Stimulated activated CD4-positive, alpha-beta T cell treated with anti-CD3 and anti-CD28 coated beads, Interleukin-4, amount 100 ng/mL, for 1 hour (primary cell): ENCODE results near the gene H2AZ2.
"Not testable (repeated sequence)": the region's sequence is repeated elsewhere in the genome, so short reads cannot be mapped to it uniquely, and the experiment has no call there.

Source experiments
- DNase-seq: peaks from one replicate; pipeline ENCODE4 v3.0.0-alpha.2; 2020

H2AZ2 gene

DNA sequence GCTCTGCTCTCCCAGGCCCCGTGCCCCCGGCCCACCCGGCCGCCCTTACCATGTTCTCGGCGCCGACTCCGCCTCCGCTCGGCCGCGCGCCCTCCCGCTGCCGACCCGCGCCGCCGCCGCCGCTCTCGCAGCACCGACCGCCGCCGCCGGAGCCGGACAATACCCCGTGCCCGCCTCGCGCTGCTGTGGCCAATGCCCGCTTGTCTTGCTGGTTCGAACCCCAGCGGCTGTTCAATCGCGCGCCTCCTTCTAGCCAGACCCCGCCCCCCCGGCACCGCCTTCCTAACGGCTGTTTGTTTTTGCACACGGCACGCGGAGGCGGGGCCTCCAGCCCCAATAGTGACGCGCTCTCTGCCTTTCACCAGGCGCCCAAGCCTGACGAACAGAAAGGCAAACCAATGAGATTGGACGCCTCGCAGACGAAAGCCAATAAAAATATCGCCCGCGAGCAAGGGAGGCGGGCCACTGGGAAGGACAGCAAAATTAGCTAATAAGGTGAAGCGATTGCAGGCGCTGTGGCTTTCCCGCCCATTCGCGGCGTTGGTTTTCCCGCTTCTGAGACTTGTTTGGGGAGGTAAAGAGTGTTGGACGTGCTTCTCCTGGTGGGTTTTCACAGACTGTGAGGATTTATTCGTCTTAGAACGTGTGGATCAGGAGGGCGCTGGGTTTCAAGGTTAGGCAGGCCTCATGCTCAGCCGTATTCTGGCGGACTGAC lies at the start of gene H2AZ2:
Gene H2AZ2, minus strand, starts transcription at position 168 of the 715 bp plus-strand sequence. Its CDS starts 116 bp downstream, at position 52.
- DNase-seq, result peak; percentile 100

DNA sequence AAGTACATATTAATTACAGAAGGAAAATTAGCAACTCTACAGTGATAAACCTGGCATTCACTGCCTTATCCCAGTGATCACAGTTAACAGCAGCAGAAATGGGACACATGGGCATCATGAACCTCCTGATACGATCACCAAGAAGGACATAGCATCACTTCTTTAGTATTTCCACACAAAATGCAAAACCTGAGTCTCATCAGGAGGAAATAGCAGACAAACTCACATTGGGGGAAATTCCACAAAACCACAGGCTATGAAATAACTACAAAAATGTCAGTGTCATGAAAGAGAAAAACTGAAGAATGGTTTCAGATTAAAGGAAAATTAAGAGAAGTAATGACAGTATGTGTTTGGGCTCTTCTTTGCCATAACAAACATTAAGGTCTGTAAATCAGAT lies 49.4 kb upstream of the H2AZ2 start:
- no peak for DNase-seq

DNA sequence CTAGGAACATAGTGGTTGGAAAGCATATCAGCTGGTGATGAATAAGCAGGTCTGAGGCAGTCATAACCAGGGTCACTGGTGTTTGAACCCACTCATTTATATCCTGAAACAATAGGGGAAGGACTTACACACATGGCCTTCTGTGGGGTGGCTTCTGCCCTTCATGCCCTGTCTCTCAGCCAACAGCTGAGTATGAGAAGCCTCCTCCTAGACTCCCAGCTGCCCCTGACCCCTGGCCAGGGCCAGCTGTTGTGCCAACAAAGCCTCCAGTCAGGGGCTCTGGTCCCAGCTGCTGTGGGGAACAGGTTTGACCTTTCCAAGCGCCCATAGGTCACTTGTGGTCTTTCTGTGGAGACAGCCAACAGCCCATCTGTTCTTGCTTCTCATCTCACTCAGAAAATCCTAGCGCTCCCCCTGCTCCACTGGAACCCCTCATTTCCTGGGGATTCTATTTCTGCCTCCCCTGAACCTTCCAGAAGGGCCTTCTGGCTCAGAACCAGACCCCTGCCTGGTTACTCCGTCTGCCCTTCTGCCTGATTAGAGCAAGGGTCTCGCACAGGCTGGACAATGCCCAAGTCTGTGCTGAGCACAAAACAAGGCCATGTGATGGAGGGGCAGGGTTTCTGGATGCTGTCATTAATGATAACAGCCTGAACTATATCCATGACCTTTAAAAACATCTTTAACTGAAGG lies 47.1 kb upstream of the H2AZ2 start:
- DNase-seq, result no peak

DNA sequence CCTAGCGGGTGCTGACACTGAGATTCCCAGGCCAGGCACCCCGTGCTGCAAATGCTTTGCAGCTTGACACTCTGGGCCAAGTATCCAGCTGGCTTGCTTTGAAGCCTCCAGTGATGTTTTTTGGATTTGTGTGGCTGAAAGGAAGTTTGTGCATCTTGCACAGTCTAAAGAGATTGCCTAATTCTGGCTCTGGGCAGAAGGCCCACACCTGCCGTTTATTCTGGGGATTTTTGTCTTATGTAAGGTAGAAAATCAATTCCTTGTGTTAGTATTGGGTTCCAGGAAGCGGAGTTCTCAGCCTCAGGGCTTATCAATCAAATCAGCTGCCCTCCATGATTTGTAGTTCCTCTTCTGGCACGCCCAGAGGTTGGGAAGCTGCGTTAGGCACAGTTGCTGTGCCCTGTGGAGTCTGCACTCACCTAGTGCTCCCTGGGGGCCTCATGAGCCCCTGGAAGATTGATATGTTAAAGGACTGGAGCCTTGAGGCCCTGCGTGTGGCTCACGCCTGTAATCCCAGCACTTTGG lies 45.9 kb upstream of the H2AZ2 start:
- DNase-seq, result no peak

DNA sequence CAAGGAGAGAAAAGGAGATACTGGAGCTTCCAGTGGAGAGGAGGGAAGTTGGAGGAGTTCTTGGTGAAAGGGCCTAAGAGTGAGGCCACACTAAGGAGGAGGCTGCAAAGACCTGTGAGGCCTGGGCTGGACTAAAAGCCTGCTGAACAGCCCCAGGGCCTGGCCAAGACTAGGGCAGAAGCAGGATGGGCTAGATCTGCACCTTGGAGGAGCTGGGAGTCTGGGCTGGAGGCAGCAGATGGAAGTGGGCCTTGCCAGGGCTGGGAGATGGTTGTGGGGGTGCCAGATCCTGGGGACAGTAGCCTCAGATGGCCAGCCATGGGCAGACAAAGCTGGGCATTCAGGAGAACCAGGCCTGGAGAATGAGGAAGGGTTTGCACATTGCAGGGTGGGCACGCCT lies 43.9 kb upstream of the H2AZ2 start:
- no peak for DNase-seq

DNA sequence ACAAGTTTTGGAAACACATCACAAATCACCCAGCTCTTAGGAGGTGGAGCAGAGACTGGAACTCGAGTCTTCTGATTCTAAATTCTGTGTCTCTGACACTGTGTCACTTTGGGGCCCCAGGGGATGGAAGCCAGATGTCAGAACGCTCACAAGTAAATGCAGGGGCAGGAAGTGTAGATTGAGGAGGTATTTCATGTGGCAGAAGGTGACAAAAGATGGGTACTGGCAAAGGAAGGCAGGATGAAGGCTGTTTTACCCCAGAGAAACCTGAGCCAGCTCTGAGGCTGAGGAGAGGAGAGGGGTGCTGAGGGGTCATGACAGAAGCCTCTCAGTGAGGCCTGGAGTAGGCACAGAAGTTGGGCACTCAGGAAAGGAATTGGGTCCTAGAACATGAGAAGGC lies 43.5 kb upstream of the H2AZ2 start:
- no peak for DNase-seq

DNA sequence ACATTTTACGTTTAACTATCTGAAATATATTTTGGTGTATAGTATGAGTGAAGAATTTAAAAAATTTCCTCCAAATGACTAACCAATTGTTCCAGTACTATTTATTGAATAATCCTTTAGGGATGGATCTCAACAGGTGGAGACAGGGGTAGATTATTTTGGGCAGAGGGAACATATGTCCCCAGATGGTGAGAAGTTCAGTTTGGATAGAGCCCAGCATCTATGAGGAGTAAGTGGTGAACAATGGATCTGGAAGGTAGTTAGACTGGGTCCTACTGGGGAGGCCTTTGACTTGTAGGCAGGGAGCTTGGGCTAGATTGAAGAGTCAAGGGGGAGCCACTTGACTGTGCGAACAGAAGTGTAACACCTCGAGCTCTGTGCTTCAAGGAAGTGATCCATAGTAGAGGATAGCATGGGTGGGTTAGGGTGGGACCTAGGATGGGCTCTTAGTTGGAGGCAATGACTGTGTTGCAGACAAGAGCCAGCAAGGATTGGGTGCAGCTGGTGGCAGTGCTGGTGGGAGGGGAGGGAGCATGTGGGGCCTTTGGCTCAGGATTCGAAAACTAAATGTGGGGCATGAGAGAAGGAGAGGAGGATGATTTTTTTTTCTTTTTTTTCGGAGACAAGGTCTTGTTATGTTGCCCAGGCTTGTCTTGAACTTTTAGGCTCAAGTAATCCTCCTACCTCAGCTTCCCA lies 41.3 kb upstream of the H2AZ2 start:
- no peak for DNase-seq

DNA sequence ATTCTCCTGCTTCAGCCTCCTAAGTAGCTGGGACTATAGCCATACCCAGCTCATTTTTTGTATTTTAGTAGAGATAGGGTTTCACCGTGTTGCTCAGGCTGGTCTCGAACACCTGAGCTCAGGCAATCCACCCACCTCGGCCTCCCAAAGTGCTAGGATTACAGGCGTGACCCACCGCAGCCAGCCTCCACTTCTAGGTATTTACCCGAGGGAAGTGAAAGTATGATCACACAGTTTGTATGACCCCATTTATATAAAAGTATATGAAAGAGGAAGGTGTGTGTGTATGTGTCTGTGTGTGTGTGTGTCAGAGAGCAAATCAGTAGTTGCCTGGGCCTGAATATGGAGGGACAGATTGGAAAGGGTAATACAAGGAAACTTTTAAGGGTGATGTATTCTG lies 39.4 kb upstream of the H2AZ2 start:
- DNase-seq, result no peak

DNA sequence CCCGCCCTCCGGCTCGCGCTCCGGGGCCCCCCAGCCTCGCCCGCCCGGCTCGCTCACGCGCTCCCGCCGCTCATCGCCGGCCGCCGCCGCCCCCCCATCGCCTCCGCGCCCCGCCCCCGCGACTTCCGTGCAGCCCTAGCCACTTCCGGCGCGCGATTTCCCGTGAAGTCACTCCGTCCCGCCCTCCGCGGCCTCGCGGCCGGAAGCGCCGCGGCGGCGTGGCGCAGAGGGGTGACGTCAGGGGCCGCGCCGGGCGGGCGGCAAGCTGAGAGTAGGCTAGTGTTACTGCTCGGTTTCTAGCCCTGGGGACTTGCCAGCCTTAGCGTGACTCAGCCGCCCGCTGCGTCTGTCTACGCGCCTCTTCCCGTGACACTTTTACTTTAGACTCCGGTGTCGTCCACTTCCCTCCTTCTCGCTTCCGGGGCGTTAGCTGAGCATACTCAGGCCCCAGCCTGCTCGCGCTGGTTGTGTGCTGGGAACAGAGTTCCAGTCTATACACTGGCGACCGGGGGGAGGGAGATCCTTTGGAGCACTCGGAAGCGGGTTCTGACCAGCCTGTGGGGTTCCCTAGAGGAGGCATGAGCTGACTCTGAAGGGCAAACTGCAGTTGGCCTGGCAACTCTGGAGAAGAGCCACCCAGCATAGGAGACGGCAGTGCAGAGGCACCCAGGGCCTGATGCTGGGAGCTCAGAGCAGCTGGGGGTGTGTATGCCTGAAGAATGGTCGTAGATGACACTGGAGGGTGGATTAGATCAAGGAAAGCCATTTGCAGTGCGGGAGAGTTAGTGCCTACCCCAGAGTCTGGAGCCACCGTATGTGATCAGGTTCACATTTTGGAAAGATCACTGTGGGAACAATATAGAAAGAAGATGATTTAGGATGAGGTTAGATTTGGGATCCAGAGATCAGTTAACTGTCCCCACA lies 37.8 kb upstream of the H2AZ2 start, which contains the start of gene PURB:
Gene PURB, minus strand, starts transcription at position 137 of the 924 bp plus-strand sequence. CDS start 182 bp downstream, outside the sequence.
- peak; percentile 96 for DNase-seq

DNA sequence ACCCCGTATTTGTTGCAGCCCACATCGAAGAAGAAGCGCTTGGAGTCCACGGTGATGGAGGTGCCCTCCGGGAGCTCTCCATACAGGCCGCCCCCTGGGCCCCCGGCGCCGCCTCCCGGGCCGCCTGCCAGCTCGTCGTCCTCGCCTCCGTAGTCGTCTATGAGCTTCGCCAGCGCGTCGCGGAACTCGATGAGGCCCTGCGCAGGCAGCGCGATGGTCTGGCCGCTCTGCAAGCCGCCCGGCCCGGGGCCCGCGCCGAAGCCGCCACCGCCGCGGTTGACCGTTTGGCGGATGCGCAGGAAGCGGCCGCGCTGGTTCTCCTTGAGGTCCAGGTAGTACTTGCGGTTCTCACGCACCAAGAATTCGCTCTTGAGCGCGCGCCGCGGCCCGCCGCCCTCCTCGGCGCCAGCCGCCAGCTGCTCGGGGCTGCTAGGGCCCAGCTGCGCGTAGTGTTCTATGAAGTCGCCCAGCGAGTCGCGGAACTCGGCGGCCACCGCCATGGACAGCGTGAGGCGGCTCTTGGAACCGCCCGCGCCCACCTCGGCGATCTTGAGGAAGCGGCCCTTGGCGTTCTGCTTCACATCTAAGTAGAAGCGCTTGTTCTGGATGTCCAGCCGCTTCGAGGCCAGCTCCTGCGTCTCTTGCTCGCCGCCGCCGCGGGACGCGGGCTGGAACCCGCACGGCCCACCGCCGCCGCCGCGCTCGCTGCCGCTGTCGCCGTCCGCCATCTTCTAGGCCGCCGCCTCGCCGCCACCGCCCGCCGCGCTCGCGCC lies 36.9 kb upstream of the H2AZ2 start:
- DNase-seq, result peak; percentile 42

DNA sequence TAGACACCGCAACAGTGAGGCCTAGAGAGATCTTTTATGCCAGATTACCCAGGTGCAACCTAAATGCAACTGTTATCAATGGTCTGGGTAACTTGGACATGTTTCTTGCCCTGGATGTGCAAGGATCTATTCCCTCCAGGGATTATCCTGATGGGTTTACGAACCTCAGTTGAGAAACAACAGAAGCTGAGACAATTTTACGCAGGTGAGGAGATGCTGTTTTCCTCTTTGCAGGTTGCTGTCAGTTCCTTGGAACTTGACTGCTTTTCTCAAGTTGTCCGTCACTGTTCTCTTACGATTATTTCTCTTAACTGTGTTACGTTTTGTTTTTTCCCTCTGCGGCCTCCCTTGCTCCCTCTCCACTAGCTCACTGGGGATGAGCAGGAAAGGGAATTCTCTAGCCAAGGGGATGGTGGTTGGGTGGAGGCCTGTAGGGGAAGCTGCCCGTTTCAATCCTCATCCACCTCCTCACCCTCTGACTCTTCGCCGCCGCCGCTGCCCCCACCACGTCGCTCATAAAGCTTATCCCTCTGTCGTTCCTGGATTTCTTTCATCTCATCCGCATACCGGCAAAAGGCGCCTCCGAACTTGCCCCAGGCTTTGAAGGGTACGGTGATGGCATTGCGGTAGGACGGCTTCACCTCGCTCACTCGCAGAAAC lies 36.2 kb upstream of the H2AZ2 start:
- no peak for DNase-seq

DNA sequence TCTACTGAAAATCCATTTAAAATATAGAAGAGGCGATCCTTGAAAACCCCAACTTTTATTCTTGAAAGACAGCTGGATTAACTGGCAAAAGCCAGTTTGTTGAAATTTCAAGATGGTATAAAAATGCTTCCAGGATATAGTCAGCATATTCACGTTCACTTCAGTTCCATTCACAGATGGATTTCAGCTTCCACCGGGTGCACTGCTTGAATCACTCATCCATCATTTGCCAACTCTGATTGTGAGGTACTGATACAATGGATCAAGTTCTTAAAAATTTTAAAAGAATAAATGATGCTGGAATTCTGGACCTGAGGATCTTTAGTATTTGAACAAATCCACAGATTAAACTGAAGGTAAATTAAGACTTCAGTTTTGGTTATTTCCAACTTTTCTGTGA lies 35.0 kb upstream of the H2AZ2 start:
- DNase-seq, result no peak

DNA sequence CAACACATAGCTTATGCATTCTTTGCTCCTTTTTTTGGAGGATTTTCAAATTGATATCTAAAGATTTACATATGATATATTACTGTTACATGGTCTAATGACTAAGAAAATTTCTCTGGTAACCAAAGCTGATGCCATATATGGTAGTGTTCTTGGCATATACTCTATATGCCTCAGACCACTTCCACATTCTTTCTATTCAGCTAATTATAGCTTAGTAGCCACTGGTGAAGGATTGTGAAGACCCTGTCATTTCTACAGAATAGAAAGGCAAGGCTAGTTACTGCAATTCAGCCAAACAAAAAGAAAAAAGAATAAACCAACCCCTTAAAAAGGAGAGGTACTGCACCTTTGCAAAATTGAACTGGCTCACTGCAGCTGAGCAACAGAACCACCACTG lies 33.7 kb upstream of the H2AZ2 start:
- DNase-seq, result no peak

DNA sequence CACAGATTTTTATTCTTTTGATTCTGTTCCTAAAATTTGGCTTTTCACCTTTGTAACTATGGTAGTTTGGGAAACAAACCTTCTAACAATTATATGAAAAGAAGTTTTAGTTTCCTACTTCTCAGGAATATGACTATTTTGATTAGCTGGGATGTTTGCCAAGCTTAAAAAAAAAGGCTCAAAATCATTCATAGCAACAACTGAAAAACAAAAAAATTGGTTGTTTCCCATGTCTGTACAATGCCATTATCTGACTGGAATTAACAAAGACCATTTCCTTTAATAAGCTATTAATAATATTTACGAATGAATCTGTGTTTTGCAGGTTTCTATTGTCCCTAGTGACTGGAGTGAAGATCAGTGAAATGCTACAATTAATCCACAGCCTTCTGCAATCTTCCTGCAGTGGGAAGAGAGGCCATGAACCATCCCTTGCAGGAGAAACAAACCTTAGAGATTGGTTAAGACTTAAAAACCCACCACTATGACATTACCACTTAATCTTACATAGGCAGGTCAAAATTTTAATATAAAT lies 33.2 kb upstream of the H2AZ2 start:
- no peak for DNase-seq

DNA sequence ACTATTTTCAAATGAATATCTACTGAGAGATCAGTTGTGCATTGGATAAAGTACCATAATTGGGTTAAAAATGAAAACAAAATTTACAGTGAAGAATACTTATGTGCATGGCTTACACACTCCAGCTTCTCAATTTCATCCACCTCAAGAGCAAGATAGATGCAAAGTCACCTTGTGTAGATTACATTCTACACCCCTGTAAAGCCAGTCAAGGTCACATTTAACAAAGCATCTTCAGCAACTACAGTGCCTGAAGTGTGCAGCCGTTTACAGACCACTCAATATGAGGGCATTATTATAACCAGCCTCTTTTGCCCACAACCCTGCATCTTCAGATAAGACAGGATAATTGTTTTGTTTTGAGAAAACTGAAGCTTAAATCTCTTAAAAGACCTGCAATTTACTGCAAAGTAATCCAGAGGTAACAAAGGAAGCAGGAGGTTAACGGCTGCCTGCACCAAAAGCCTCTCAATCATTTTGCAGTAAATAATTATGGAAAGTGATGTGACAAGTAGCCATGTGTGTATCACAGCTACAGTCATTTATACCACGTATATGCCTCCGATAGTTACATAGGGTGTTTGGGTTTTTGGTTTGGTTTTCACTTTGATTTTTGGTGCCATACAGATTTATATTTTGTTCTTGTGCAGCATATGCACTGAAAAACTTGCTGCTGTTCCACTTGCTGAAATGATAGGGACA lies 32.6 kb upstream of the H2AZ2 start:
- DNase-seq, result no peak

DNA sequence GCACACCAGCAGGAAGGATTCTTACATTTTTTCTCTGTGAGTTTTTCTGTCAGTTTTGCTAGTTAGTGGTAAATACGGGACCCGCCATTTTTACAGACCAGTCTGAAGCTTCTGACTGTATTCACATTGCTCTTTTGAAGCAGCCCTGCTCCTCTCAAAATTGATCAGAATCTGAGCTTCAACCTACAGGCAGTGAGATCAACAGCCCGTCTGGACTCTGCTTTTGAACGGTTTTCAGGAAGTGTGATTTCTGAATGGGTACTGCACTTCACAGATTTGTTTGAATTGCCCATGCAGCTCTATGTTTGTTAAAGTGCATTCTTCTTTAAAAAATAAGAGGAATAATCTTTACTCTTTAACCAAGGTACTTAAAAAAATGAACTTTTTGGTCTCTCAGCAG lies 28.5 kb upstream of the H2AZ2 start:
- no peak for DNase-seq

DNA sequence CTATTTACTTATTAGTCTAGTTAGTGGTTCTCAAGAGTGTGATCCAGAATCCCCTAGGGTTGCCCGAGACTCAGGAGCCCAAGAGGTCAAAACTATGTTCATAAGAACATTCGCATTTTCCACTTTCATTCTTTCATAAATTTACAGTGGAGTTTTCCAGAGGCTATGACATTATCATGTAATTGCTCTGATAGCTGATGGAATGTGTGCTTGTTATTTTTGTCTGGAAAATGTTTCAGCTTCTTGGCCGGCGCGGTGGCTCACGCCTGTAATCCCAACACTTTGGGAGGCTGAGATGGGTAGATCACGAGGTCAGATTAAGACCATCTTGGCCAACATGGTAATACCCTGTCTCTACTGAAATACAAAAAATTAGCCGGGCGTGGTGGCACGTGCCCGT lies 27.4 kb upstream of the H2AZ2 start:
- no peak for DNase-seq

DNA sequence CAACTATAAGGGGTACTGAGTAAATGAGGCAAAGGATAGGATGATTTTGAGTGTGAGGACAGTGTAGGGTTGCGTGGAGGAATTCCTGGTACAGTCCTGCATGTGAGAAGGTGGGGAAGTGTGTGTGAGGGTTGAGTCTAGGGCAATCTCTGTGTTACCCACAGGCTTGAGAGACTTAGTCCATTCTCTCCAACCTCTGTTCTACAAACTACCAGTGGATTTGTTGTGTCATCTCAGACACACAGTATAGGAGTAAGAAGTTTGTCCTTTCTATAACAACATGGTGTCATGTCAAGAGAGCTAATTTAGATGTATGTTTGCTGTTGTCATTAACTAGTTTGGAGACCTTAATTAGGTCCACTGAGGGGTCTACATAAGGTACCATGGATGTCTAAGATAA lies 24.9 kb upstream of the H2AZ2 start:
- DNase-seq, result no peak

DNA sequence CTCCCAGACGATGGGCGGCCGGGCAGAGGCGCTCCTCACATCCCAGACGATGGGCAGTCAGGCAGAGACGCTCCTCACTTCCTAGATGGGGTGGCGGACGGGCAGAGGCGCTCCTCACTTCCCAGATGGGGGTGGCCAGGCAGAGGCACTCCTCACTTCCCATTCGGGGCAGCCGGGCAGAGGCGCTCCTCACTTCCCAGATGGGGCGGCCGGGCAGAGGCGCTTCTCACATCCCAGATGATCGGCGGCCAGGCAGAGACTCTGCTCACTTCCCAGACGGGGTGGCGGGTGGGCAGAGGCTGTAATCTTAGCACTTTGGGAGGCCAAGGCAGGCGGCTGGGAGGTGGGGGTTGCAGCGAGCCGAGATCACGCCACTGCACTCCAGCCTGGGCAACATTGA lies 24.0 kb upstream of the H2AZ2 start:
- DNase-seq, result not testable (repeated sequence)

DNA sequence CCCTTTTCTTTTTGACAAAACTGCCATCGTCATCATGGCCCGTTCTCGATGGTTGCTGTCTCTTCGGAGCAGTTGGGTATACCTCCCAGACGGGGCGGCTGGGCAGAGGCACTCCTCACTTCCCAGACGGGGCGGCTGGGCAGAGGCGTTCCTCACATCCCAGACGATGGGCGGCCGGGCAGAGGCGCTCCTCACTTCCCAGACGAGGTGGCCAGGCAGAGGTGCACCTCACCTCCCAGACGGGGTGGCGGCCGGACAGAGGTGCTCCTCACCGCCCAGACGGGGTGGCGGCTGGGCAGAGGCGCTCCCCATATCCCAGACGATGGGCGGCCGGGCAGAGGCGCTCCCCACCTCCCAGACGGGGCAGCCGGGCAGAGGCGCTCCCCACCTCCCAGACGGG lies 22.9 kb upstream of the H2AZ2 start:
- not testable (repeated sequence) for DNase-seq
